Measurements from ENCODE around the gene CACNA1H.
"Not testable (repeated sequence)": the region's sequence is repeated elsewhere in the genome, so short reads cannot be mapped to it uniquely, and the experiment has no call there.

The CACNA1H gene

DNA sequence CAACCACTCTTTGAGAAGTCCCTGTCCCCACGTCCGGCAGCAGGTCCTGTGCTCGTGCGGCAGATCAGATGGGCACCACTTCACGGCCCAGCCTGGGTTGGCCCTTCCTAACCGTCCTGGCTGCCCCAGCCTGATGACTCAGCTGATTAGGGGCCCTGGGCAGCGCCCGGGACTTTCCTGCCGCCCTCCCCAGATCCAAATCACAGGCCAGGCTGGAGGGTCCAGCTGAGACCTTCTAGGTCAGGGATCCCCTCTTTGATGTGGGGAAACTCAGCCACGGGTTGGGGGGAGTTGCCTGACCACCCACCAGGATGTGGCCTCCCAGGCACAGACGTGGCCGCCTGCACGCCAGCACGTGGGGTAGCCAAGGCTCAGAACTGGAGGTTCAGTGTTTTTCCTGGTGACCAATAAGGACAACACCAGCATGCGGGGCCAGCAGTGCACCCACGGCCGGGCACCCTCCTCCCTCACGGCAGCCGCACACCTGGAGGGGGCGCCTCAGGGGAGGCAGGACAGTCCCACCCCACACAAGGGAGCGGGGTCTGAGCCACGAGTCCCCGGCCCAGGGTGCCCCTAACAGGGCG, 72.9 kb downstream of the CACNA1H start:
- not testable (repeated sequence) for H3K27ac Mint-ChIP-seq; H3K4me1 Mint-ChIP-seq (ENCODE audit: low read depth); H3K36me3 Mint-ChIP-seq (ENCODE audit: low read depth); H3K27me3 Mint-ChIP-seq; H3K9me3 Mint-ChIP-seq; H3K4me3 Mint-ChIP-seq; DNase-seq

DNA sequence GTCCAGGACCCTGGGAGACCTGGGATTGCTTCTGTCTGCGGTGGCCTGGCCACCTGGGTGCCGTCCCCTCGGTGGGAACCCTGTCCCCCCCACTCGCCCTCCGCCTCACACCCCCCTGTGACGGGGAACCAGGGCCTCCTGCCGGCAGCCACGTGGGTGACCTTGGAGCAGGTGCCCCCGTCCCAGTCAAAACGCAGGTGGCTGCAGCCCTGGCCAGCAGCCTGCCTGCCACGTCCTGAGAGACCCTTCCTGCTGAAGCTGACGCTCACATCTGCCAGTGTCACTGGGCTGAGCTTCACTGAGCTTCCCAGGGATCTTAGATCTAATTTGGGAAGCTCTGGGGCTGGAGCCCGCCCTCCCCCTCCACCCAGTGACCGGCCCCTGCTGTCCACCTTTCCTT, 73.8 kb downstream of the CACNA1H start:
- not testable (repeated sequence) for DNase-seq; H3K36me3 Mint-ChIP-seq (ENCODE audit: low read depth); H3K9me3 Mint-ChIP-seq; H3K27ac Mint-ChIP-seq; H3K27me3 Mint-ChIP-seq; H3K4me3 Mint-ChIP-seq; H3K4me1 Mint-ChIP-seq (ENCODE audit: low read depth)

DNA sequence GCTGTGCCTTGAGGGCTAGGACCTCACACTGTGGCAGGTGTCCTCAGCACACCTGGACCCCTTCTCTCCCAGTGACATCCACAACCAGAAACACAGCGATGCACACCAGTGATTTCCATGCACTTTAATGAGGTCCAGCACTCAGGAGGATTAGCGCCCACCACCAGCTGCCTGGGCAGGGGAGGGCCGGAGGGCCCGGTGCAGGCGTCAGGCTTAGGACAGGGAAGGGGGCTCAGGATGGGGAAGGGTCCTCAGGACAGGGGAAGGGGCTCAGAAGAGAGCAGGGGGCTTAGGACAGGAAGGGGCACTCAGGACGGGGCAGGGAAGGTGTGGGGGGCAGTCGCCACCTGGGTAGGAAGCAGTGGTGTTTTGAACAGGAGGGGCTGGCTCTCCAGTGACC, 75.3 kb downstream of the CACNA1H start:
- DNase-seq; H3K4me1 Mint-ChIP-seq (ENCODE audit: low read depth); H3K36me3 Mint-ChIP-seq (ENCODE audit: low read depth); H3K27me3 Mint-ChIP-seq; H3K9me3 Mint-ChIP-seq; H3K27ac Mint-ChIP-seq; H3K4me3 Mint-ChIP-seq: not testable (repeated sequence)

DNA sequence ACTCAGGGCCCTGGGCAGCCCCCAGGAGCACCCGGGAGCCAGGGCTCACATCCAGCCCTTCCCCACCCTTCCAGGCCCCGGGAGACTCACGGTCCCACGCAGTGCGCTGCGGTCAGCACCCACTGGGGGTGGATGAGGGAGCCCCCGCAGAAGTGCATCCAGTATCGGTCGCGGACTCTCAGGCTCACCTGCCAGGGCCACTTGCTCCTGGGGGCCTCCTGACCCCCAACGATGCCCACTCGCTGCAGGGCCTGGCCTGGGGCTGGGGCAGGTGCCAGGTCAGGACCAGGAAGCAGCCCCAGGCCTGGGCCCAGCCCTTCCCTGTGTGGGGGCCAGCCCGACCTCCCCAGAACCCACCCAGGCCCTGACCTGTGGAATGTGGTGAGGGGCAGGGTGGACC, 76.6 kb downstream of the CACNA1H start:
- not testable (repeated sequence) for H3K4me1 Mint-ChIP-seq (ENCODE audit: low read depth); H3K27me3 Mint-ChIP-seq; DNase-seq; H3K4me3 Mint-ChIP-seq; H3K9me3 Mint-ChIP-seq; H3K36me3 Mint-ChIP-seq (ENCODE audit: low read depth); H3K27ac Mint-ChIP-seq

DNA sequence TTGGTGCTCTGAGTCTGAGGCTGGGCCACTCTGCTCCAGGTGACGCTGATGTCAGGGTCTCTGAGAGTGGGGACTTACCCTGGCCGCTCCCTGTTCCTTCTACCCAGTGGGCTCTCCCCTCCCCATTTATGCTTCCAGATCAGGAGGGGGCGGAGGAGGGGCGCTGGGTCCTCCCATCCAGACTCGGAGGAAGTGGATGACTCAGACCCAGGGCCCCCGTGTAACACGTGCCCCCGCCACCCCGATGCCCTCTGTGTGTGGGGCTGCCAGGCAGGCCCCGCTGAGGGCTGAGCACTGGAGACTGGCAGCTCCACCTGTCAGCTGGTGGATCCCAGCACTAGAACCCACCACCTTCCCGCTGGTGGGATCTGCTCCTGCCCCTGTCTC, 77.2 kb downstream of the CACNA1H start, which contains the start of gene TPSB2:
TSS of gene TPSB2 (minus strand) at position 101 of the 387 bp plus-strand sequence. CDS start 233 bp downstream, outside the sequence.
- H3K4me1 Mint-ChIP-seq (ENCODE audit: low read depth); H3K36me3 Mint-ChIP-seq (ENCODE audit: low read depth): not testable (repeated sequence)

DNA sequence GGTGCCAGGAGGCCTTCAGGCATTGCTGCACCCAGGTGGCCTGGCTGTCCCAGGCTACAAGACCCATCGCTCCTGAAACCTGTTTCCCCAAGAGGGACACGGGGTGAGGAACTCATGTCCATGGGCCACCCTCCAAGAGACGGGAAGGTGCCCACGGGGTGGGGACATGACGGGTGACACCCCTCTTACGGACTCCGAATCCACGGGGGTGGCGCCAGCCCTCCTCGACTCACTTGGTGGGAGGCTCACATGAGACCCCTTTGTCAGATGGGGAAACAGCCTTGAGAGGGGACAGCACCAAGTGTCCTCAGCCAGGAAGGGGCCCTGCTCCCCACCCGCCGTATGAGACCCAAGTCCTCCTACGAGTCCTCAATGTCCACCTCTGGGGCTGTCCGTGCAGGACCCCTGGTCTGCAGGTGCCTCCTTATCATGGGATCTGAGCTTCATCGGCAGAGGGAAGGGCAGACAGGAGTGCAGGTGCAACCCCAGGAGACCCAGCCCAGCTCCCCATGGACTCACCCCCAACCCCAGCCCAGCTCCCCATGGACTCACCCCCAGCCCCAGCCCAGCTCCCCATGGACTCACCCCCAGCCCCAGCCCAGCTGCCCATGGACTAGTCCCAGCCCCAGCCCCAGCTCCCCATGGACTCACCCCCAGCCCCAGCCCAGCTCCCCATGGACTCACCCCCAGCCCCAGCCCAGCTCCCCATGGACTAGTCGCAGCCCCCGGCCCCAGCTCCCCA, 77.7 kb downstream of the CACNA1H start:
- H3K36me3 Mint-ChIP-seq (ENCODE audit: low read depth); H3K9me3 Mint-ChIP-seq; H3K4me1 Mint-ChIP-seq (ENCODE audit: low read depth); DNase-seq; H3K27ac Mint-ChIP-seq; H3K27me3 Mint-ChIP-seq; H3K4me3 Mint-ChIP-seq: not testable (repeated sequence)

More for the DNA sequence above, 77.2 kb downstream of the CACNA1H start, which contains the start of gene TPSB2:
- H3K27me3 Mint-ChIP-seq, DNase-seq, H3K9me3 Mint-ChIP-seq, H3K4me3 Mint-ChIP-seq, H3K27ac Mint-ChIP-seq: not testable (repeated sequence)

DNA sequence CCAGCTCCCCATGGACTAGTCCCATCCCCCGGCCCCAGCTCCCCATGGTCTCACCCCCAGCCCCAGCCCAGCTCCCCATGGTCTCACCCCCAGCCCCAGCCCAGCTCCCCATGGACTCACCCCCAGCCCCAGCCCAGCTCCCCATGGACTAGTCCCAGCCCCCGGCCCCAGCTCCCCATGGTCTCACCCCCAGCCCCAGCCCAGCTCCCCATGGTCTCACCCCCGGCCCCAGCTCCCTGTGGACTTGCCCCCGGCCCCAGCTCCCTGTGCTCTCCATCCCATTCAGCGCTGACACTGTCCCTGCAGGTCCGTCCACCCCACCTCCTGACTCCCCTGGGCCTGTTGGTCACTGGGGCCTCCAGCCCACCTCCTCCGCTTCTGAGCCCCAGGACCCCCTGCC, 78.4 kb downstream of the CACNA1H start:
- not testable (repeated sequence) for H3K27me3 Mint-ChIP-seq; DNase-seq; H3K36me3 Mint-ChIP-seq (ENCODE audit: low read depth); H3K4me3 Mint-ChIP-seq; H3K9me3 Mint-ChIP-seq; H3K27ac Mint-ChIP-seq; H3K4me1 Mint-ChIP-seq (ENCODE audit: low read depth)

DNA sequence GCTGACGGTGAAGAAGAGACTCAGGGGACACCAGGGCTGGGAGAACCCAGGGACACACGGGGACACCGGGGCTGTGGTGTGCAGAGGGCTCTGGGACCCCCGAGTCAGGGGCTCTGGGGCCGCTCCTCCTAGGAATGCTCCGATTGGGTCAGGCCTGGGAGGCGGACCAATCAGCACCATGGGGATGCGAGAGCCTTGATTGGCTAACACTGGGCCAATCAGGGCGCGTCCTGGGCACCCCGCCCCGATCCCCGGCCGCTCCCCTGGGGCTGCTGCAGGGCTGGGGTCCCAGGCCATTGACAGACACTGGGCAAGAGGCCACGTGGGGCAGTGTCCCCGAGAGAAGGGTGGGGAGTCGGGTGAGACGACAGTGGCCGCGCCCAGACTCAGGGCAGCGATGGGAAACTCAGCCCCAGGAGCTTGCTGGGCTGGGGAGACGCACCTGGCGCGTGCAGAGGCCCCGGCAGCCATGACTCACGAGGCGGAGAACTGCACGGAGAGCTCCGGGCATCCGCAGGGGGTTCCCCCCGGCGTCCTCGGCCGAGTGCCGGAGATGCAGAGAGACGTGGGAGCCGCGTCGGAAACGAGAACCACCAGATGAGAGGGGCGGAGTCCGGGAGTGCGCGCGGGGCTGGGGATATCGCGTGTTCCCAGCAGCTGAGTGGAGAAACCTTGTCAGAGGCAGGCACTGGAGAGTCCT, 79.3 kb downstream of the CACNA1H start:
- not testable (repeated sequence) for H3K4me3 Mint-ChIP-seq; H3K27ac Mint-ChIP-seq; DNase-seq; H3K9me3 Mint-ChIP-seq; H3K36me3 Mint-ChIP-seq (ENCODE audit: low read depth); H3K4me1 Mint-ChIP-seq (ENCODE audit: low read depth); H3K27me3 Mint-ChIP-seq

DNA sequence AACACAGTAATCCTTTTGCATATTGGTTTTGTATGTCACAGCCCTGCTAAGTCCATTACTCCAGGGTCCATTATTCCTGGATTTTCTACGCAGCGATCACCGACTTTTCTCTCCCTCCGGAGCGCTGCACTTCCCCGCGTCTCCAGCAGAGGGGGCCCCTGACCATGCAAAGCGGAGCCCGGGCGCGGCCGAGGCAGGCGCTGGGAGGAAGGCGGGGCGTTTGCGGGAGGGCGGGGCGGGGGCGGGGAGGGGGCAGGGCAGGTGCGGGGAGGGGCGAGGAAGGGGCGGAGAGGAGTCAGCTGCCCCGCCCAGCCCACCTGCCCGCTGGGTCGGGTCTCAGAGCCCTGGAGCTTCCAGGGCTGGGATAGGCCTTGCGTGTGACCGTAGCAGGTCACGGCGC, 83.8 kb downstream of the CACNA1H start:
- H3K9me3 Mint-ChIP-seq; H3K4me3 Mint-ChIP-seq; H3K36me3 Mint-ChIP-seq (ENCODE audit: low read depth); H3K27me3 Mint-ChIP-seq; DNase-seq; H3K4me1 Mint-ChIP-seq (ENCODE audit: low read depth); H3K27ac Mint-ChIP-seq: not testable (repeated sequence)

DNA sequence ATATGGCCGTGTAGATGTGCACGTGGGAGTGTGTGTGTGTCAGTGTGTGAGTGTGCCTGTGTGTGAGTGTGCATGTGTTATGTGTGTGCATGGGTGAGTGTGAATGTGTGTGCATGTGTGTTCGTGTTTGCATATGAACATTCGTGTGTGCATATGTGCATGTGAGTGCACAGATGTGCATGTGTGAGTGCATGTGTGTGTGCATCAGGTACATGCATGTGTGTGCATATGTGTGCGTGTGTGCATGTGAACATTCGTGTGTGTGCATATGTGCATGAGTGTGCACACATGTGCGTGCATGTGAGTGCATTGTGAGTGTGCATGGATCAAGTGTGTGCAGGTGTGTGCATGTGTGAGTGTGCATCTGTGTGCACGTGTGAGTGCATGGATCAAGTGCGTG, 85.1 kb downstream of the CACNA1H start:
- Mint-ChIP-seq H3K27me3 (peaks cover 5% of the 10 kb centered on the region), H3K4me1 (ENCODE audit: low read depth) (no peaks in the 10 kb centered on the region), H3K36me3 (ENCODE audit: low read depth) (no peaks in the 10 kb centered on the region), H3K9me3 (no peaks in the 10 kb centered on the region), H3K27ac (no peak overlapping the region), H3K4me3 (no peak overlapping the region)
- DNase-seq, result no peak

DNA sequence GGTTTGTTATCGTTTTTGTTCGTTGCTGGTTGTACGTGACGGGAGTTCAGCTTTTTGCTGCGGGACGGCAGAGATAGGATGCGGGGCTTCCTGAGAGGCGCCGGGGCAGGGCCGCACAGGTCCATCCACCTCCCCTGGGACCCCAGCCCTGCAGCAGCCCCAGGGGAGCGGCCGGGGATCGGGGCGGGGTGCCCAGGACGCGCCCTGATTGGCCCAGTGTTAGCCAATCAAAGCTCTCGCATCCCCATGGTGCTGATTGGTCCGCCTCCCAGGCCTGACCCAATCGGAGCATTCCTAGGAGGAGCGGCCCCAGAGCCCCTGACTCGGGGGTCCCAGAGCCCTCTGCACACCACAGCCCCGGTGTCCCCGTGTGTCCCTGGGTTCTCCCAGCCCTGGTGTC, 86.0 kb downstream of the CACNA1H start:
- not testable (repeated sequence) for H3K36me3 Mint-ChIP-seq (ENCODE audit: low read depth); H3K27me3 Mint-ChIP-seq

DNA sequence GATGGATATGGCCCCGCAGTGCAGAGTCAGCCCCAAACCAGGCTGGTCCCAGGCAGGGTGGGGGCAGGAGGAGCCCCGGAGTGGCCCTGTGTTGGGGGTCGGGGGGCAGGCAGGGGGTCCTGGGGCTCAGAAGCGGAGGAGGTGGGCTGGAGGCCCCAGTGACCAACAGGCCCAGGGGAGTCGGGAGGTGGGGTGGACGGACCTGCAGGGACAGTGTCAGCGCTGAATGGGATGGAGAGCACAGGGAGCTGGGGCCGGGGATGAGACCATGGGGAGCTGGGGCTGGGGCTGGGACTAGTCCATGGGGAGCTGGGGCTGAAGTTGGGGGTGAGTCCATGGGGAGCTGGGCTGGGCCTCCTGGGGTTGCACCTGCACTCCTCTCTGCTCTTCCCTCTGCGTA, 86.7 kb downstream of the CACNA1H start:
- not testable (repeated sequence) for H3K9me3 Mint-ChIP-seq; H3K36me3 Mint-ChIP-seq (ENCODE audit: low read depth); H3K27me3 Mint-ChIP-seq; H3K27ac Mint-ChIP-seq; H3K4me3 Mint-ChIP-seq; H3K4me1 Mint-ChIP-seq (ENCODE audit: low read depth)
- peak; percentile 22 for DNase-seq

More for the DNA sequence above, 86.0 kb downstream of the CACNA1H start:
- not testable (repeated sequence) for H3K4me1 Mint-ChIP-seq (ENCODE audit: low read depth); H3K27ac Mint-ChIP-seq; H3K9me3 Mint-ChIP-seq; H3K4me3 Mint-ChIP-seq
- peak; percentile 22 for DNase-seq

DNA sequence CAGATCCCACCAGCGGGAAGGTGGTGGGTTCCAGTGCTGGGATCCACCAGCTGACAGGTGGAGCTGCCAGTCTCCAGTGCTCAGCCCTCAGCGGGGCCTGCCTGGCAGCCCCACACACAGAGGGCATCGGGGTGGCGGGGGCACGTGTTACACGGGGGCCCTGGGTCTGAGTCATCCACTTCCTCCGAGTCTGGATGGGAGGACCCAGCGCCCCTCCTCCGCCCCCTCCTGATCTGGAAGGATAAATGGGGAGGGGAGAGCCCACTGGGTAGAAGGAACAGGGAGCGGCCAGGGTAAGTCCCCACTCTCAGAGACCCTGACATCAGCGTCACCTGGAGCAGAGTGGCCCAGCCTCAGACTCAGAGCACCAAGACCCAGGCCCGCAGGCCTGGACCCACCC, 87.5 kb downstream of the CACNA1H start, which contains the start of gene TPSAB1:
TSS of gene TPSAB1 (plus strand) at position 270 of the 400 bp plus-strand sequence. CDS start 234 bp downstream, outside the sequence.
- H3K9me3 Mint-ChIP-seq; DNase-seq; H3K36me3 Mint-ChIP-seq (ENCODE audit: low read depth); H3K27ac Mint-ChIP-seq; H3K4me3 Mint-ChIP-seq; H3K4me1 Mint-ChIP-seq (ENCODE audit: low read depth); H3K27me3 Mint-ChIP-seq: not testable (repeated sequence)

DNA sequence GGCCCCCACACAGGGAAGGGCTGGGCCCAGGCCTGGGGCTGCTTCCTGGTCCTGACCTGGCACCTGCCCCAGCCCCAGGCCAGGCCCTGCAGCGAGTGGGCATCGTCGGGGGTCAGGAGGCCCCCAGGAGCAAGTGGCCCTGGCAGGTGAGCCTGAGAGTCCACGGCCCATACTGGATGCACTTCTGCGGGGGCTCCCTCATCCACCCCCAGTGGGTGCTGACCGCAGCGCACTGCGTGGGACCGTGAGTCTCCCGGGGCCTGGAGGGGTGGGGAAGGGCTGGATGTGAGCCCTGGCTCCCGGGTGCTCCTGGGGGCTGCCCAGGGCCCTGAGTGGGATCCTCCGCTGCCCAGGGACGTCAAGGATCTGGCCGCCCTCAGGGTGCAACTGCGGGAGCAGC, 88.2 kb downstream of the CACNA1H start:
- H3K4me1 Mint-ChIP-seq (ENCODE audit: low read depth); H3K27ac Mint-ChIP-seq; H3K4me3 Mint-ChIP-seq; H3K36me3 Mint-ChIP-seq (ENCODE audit: low read depth); DNase-seq; H3K27me3 Mint-ChIP-seq; H3K9me3 Mint-ChIP-seq: not testable (repeated sequence)

DNA sequence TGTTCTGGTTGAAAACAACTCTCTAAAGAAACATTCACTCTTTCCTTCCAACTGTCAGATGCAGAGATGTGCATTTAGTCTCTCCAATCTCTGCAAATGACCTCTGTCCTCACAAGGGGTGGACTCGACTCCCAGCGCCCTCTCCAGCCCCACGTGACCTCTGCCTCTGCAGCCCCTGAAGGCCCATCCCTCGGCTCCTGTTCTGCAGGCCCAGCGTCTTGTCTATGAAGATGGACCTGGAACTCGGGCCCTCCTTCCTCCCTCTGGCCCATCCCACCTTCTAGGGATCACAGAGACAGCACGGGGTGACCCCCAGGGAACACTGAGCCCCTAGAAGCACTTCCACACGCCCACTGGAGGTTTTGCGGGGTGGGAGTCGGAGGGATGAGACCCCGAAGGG, 90.5 kb downstream of the CACNA1H start:
- not testable (repeated sequence) for H3K4me3 Mint-ChIP-seq; H3K27ac Mint-ChIP-seq; H3K27me3 Mint-ChIP-seq; H3K4me1 Mint-ChIP-seq (ENCODE audit: low read depth); H3K36me3 Mint-ChIP-seq (ENCODE audit: low read depth); H3K9me3 Mint-ChIP-seq
- DNase-seq, result peak; percentile 6
